Neural cell (in vitro differentiated cells): Measurements from ENCODE around the gene APIP.

Experiments used
- EP300 ChIP-seq: fragments of 450-650 bp; conservative IDR thresholded peaks from 2 replicates; pipeline ENCODE4 v1.6.1; 2014; ENCODE audit warnings: antibody characterized with exemption, mild to moderate bottlenecking, moderate library complexity; ENCODE audit not compliant: poor library complexity, severe bottlenecking
- EZH2 ChIP-seq: fragments of 200-600, 300-800 bp; shearing (Covaris generic), sonication (generic); IDR thresholded peaks from 2 replicates; pipeline ENCODE4 v1.6.1; 2014; ENCODE audit warnings: antibody characterized with exemption, low read length, borderline replicate concordance, mild to moderate bottlenecking; ENCODE audit not compliant: insufficient read depth, poor library complexity, severe bottlenecking
- POLR2AphosphoS5 ChIP-seq: IDR thresholded peaks from 2 replicates; pipeline ENCODE4 v1.6.1; 2012
- SMC3 ChIP-seq: fragments of 450-650 bp; conservative IDR thresholded peaks from 2 replicates; pipeline ENCODE4 v1.6.1; 2014; ENCODE audit warnings: antibody characterized with exemption, mild to moderate bottlenecking, moderate library complexity; ENCODE audit not compliant: poor library complexity
- TF ChIP-seq, protein P1 (sequence below): fragments of 450-650 bp; IDR thresholded peaks from 2 replicates; pipeline ENCODE4 v1.5.1; 2014; ENCODE audit warnings: antibody characterized with exemption, mild to moderate bottlenecking, moderate library complexity; ENCODE audit not compliant: poor library complexity, severe bottlenecking

DNA sequence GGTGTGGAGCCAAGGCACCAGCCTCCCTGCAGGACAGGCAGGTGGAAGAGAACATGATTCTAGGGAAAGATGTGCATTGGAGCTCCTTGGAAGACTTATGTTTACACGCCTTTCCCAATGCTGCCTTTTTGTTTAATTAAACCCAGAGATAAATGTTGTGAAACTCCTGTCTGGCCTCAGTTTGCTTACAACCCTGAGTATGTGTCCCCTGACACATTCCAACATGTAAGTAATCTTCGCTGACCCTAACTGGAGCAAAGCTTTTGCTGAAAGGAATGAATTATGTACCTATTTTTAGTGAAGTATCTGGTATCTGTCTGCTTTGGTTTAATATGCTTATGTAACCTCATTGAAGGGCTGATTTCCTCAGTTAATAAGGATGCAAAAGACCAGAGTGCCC lies 56.7 kb downstream of the APIP start:
- TF ChIP-seq EZH2 (no peak), POLR2AphosphoS5 (no peak), EP300 (no peak), SMC3 (no peak)
- TF ChIP-seq, protein P1, sequence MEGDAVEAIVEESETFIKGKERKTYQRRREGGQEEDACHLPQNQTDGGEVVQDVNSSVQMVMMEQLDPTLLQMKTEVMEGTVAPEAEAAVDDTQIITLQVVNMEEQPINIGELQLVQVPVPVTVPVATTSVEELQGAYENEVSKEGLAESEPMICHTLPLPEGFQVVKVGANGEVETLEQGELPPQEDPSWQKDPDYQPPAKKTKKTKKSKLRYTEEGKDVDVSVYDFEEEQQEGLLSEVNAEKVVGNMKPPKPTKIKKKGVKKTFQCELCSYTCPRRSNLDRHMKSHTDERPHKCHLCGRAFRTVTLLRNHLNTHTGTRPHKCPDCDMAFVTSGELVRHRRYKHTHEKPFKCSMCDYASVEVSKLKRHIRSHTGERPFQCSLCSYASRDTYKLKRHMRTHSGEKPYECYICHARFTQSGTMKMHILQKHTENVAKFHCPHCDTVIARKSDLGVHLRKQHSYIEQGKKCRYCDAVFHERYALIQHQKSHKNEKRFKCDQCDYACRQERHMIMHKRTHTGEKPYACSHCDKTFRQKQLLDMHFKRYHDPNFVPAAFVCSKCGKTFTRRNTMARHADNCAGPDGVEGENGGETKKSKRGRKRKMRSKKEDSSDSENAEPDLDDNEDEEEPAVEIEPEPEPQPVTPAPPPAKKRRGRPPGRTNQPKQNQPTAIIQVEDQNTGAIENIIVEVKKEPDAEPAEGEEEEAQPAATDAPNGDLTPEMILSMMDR, result no peak
